Measurements from ENCODE around the gene OR51E1. TPM values are rescaled to one million over a fixed set of nuclear protein-coding genes. Genes with fewer than 3 reads are reported as not detected.
A peak's percentile ranks its signal among the peaks of the same experiment; 100 is the strongest.

Gene OR51E1
- total and polyA plus RNA-seq, 9 of the 15 experiments (the other 6 are each of a cell fraction or from before 2014, with no cell fraction given), result 0.03 to 0.04 TPM; not detected in 7

DNA sequence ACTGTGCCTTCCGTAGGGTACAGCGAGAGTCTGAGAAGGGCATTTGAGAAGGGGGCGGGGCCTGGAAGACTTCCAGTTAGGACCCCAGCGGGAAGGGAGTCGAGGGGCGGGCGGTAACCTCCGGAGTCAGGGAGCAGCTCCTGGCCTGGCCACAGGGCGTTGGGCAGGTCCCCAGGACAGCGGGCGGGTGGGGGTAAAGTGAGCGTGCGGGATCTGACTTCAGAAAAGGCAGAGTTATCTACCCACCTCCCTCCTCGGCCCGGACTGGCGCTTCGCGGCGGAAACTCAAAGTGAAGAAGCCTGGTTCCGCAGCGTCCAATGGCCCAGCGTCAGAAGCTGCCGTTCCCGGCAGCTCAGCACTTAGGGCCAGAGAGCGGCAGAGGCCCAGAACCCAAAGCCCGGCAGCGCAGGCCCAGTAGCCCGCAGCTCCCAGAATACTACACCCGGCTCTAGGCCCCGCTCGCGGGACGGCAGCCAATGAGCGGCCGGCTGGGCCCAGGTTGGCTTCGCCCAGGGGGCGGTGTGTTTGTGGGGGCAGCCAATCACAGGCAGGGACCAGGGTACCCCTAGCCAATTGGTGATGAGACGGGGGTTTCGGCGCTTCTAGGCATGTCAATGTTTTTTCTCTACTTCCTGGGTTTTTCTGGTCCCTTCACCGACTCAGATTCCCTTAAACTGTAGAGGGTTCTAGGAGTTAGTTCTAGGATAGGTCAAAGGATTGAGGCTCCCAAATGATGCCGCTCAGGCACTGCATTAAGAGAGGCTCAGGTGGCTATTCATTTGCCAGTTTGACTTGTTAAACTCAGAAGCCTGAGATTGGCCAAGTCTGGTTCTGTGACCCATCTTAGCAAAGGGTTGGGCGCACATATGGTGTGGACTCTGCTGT, 35.8 kb upstream of the OR51E1 start, which contains the start of gene TRIM68 (continued):
- TF ChIP-seq, protein P1, sequence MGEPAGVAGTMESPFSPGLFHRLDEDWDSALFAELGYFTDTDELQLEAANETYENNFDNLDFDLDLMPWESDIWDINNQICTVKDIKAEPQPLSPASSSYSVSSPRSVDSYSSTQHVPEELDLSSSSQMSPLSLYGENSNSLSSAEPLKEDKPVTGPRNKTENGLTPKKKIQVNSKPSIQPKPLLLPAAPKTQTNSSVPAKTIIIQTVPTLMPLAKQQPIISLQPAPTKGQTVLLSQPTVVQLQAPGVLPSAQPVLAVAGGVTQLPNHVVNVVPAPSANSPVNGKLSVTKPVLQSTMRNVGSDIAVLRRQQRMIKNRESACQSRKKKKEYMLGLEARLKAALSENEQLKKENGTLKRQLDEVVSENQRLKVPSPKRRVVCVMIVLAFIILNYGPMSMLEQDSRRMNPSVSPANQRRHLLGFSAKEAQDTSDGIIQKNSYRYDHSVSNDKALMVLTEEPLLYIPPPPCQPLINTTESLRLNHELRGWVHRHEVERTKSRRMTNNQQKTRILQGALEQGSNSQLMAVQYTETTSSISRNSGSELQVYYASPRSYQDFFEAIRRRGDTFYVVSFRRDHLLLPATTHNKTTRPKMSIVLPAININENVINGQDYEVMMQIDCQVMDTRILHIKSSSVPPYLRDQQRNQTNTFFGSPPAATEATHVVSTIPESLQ (CRISPR knock-in tag; IDR thresholded peaks at IDR 0.05), result peak; percentile 80; the same call in 1 of the 2 replicates
- TF ChIP-seq CBX3 (IDR thresholded peaks at IDR 0.05; ENCODE audit: borderline replicate concordance in 1 of 2, low read length in 2 of 2), result peak in 1 of 2 experiments; percentile 59; a peak in 1 of 3 replicates
- TF ChIP-seq ZNF143 (CRISPR knock-in tag; IDR thresholded peaks at IDR 0.05), result no peak
- no peak for TF ChIP-seq U2AF2 (optimal IDR thresholded peaks at IDR 0.05; ENCODE audit: low read depth, low read length)
- TF ChIP-seq MBD2 (IDR thresholded peaks at IDR 0.05; ENCODE audit: borderline replicate concordance, low read depth), result peak; percentile 95
- no peak for TF ChIP-seq TAL1 (IDR thresholded peaks at IDR 0.05)
- TF ChIP-seq MCM7 (IDR thresholded peaks at IDR 0.05), result no peak
- TF ChIP-seq, protein P2, sequence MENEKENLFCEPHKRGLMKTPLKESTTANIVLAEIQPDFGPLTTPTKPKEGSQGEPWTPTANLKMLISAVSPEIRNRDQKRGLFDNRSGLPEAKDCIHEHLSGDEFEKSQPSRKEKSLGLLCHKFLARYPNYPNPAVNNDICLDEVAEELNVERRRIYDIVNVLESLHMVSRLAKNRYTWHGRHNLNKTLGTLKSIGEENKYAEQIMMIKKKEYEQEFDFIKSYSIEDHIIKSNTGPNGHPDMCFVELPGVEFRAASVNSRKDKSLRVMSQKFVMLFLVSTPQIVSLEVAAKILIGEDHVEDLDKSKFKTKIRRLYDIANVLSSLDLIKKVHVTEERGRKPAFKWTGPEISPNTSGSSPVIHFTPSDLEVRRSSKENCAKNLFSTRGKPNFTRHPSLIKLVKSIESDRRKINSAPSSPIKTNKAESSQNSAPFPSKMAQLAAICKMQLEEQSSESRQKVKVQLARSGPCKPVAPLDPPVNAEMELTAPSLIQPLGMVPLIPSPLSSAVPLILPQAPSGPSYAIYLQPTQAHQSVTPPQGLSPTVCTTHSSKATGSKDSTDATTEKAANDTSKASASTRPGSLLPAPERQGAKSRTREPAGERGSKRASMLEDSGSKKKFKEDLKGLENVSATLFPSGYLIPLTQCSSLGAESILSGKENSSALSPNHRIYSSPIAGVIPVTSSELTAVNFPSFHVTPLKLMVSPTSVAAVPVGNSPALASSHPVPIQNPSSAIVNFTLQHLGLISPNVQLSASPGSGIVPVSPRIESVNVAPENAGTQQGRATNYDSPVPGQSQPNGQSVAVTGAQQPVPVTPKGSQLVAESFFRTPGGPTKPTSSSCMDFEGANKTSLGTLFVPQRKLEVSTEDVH (IDR thresholded peaks at IDR 0.05; ENCODE audit: low read depth, partially characterized antibody), result no peak
- TF ChIP-seq ZNF354B (CRISPR knock-in tag; IDR thresholded peaks at IDR 0.05), result no peak; the same call in 1 of the 2 replicates
- TF ChIP-seq, protein P3, sequence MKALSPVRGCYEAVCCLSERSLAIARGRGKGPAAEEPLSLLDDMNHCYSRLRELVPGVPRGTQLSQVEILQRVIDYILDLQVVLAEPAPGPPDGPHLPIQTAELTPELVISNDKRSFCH (CRISPR knock-in tag; IDR thresholded peaks at IDR 0.05), result no peak
- TF ChIP-seq, protein P3 (tag; IDR thresholded peaks at IDR 0.05), result no peak
- TF ChIP-seq, protein P4, sequence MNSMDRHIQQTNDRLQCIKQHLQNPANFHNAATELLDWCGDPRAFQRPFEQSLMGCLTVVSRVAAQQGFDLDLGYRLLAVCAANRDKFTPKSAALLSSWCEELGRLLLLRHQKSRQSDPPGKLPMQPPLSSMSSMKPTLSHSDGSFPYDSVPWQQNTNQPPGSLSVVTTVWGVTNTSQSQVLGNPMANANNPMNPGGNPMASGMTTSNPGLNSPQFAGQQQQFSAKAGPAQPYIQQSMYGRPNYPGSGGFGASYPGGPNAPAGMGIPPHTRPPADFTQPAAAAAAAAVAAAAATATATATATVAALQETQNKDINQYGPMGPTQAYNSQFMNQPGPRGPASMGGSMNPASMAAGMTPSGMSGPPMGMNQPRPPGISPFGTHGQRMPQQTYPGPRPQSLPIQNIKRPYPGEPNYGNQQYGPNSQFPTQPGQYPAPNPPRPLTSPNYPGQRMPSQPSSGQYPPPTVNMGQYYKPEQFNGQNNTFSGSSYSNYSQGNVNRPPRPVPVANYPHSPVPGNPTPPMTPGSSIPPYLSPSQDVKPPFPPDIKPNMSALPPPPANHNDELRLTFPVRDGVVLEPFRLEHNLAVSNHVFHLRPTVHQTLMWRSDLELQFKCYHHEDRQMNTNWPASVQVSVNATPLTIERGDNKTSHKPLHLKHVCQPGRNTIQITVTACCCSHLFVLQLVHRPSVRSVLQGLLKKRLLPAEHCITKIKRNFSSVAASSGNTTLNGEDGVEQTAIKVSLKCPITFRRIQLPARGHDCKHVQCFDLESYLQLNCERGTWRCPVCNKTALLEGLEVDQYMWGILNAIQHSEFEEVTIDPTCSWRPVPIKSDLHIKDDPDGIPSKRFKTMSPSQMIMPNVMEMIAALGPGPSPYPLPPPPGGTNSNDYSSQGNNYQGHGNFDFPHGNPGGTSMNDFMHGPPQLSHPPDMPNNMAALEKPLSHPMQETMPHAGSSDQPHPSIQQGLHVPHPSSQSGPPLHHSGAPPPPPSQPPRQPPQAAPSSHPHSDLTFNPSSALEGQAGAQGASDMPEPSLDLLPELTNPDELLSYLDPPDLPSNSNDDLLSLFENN (IDR thresholded peaks at IDR 0.05; ENCODE audit: low read depth in 2 of 2, low read length in 2 of 2), result no peak
- no peak for TF ChIP-seq HDAC8 (tag; IDR thresholded peaks at IDR 0.05)
- peak; percentile 38 for TF ChIP-seq HNRNPLL (IDR thresholded peaks at IDR 0.05; ENCODE audit: low read depth, low read length, poor library complexity, severe bottlenecking)

All from K562 (cell line).